Gastrocnemius medialis (tissue), 4 donors: Measurements from ENCODE around the gene THADA.

Experiments
- POLR2A ChIP-seq, 2 donors: fragments of 450-650 bp; IDR thresholded peaks; one replicate each; pipeline ENCODE4 v1.6.1; 2017; ENCODE audit warnings: antibody characterized with exemption in 2 of 2, mild to moderate bottlenecking in 2 of 2, moderate library complexity in 2 of 2
- TF ChIP-seq, protein P1 (sequence below), 5 experiments: fragments of 450-650 bp in 3 of 5; fragments of 200-600 bp in 2 of 5; sonication (generic) in 2 of 5; IDR thresholded peaks in 4 of 5; conservative IDR thresholded peaks in 1 of 5; 1 replicate in 4 of 5; 2 replicates in 1 of 5; pipeline ENCODE4 v1.5.1; 2016 to 2019; ENCODE audit warnings: antibody characterized with exemption in 5 of 5, mild to moderate bottlenecking in 3 of 5, moderate library complexity in 3 of 5

DNA sequence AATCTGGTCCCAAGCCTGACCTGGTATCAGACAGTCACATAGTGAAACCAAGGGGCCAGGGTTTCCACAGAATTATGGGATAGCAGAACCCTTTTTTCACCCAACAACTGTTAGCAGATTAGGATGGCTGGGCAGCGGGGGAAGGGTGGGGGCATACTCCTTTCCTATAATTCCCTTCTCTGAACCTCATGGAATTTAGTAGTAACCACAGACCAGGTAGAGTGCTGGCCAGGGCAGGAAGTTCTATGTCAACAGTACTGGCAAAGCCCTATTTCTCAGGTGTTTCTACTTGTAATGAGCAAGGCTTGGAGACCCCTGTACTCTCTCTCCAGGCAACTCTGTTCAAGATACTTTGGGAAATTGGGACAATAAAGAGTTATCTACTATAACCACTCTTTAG lies 174.6 kb downstream of the THADA start:
- TF ChIP-seq, protein P1, sequence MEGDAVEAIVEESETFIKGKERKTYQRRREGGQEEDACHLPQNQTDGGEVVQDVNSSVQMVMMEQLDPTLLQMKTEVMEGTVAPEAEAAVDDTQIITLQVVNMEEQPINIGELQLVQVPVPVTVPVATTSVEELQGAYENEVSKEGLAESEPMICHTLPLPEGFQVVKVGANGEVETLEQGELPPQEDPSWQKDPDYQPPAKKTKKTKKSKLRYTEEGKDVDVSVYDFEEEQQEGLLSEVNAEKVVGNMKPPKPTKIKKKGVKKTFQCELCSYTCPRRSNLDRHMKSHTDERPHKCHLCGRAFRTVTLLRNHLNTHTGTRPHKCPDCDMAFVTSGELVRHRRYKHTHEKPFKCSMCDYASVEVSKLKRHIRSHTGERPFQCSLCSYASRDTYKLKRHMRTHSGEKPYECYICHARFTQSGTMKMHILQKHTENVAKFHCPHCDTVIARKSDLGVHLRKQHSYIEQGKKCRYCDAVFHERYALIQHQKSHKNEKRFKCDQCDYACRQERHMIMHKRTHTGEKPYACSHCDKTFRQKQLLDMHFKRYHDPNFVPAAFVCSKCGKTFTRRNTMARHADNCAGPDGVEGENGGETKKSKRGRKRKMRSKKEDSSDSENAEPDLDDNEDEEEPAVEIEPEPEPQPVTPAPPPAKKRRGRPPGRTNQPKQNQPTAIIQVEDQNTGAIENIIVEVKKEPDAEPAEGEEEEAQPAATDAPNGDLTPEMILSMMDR (IDR thresholded peaks at IDR 0.05 in 4 of 5, conservative IDR thresholded peaks at IDR 0.05 in 1 of 5): no peak
- TF ChIP-seq POLR2A (IDR thresholded peaks at IDR 0.05): no peak
